GM18517 (cell line): Measurements from ENCODE around the gene LMX1A.

Experiments used
- ATAC-seq: cut with Tn5 transposase; IDR thresholded peaks from one replicate; pipeline ENCODE4 v1.9.1; 2021; ENCODE audit warnings: mild to moderate bottlenecking, moderate library complexity; ENCODE audit not compliant: unreplicated experiment

The LMX1A gene

DNA sequence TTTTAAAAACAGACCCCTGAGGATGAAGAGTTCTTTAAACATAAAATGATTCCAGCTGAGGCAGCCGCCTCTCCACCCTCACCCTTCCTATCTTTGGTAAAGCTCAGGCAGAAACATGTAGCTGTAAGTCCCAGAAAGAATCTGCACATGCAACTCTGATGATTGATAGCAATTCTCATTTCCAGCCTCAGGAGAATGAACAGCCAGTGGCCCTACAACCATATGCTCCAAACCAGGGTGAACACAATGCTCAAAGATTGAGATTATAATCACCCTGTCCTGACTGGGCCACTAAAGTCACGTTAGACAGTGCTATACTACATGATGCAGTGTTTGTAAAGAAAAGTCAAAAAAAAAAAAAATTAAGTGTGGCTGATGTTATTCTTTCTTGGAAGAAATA lies 80.2 kb downstream of the LMX1A start:
- ATAC-seq = no peak

- no peak for ATAC-seq
Measured at GRCh38 chr1:165265196-165265838, 91.2 kb downstream of the LMX1A start.

DNA sequence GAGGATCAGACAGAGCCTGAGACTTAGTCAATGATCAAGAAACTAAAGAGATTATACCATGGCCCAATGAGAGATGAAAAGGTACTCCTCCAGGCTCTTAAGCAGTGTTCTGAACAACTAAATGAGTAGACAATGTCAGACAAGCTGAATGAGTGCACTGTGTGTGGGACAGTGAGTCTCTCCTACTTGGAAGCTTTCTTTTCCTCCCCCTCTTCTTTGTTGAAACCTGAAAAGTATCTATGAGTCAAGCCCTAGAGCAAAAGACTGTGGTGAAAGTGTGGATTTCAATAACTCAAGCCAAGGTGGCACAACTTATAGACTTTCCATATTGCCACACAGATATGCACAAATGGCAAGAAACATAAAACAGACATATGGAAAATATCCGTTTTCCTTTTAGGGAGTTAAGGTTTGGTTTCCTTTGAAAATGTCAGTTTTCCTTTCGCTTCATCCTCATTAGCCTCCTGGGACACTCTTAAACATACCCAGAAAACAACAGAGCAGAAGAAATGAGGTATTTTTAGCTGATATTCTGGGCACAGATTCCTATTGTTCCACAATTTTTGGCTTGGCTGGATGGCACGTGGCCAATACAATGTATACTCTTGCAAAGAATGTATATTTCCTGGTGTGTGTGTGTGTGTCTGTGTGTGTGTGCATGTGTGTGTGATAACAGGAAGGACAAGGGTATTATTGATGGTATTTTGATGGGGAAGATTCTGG lies 96.6 kb downstream of the LMX1A start:
- no peak for ATAC-seq

DNA sequence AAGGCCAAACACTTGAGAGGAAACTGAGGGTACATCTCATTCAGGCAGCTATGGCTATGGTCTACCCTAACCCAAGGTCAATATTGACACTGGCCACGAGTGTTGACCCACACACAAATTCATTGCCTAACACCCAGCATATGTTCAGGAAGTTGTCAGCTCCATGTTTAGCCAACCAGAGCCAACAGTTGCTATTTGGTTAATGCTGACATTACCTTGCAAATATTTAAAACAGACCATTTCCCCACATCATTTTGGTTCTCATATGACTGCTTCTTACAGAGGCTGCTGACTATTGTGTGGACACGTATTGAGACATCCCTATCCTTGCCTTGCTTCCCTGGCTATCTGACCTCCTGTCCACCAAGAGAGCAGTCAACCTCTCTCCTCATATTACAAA lies 97.3 kb downstream of the LMX1A start:
- no peak for ATAC-seq

GRCh38 chr1:165257969-165258459 lies 98.5 kb downstream of the LMX1A start:
- ATAC-seq = peak; percentile 80

DNA sequence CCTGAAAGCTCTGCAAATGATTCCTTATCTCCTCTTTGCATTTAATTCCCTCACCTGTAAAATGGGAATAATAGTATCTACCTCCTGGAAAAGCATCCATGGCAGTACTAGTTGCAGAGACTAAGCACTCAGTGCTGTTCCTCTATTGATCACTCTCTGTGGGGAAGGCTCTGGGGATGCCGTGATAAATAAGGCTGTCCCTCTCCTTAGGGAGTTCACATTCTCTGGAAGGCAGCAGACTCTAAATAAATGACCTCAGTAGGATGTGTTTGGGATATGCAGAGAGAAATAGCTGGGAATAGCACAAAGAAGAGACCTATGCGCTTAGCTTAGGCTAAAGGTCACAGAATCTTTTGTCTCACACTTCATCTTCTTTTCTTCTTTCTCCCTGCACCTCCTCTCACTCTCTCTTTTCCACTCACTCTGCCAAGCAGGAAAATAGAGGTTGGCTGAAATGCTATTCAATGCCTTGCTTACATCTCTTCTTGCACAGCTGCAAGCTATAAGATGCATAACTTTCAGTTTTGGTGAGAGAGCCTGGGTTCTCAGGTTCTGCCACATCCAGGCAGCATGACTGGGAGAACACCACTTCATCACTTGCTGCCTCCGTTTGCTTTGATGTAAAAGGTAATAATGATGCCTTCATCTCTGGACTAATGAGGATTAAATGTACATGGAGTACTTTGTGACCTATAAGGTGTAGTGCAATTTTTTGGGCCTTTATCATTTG lies 101.5 kb downstream of the LMX1A start:
- no peak for ATAC-seq

- ATAC-seq = no peak
Measured at GRCh38 chr1:165254376-165254775, 102.1 kb downstream of the LMX1A start.

DNA sequence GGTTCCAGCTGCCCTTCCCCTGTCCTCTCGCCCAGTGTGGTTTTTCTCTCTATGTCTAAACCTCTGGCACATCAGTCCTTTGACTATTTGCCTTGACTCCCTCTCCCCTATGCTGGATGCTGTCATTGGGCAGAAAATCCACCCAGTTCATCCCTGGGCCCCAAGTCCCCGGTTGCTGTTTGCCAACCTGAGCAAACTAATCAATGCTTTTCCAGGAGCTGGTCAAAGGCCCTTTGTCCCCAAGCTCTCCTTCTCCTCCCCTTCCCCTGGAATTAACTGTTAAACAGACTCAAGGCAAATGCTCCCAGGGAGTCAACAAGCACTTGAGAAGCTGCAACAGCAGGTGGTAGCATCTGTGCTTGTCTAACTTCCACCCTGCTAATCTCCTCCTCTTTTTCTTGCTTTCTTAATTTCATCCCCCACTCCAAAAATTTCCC lies 102.7 kb downstream of the LMX1A start:
- ATAC-seq = no peak

GRCh38 chr1:165248969-165249571 lies 107.4 kb downstream of the LMX1A start:
- no peak for ATAC-seq

- no peak for ATAC-seq
Measured at GRCh38 chr1:165241952-165242351, 114.6 kb downstream of the LMX1A start.

DNA sequence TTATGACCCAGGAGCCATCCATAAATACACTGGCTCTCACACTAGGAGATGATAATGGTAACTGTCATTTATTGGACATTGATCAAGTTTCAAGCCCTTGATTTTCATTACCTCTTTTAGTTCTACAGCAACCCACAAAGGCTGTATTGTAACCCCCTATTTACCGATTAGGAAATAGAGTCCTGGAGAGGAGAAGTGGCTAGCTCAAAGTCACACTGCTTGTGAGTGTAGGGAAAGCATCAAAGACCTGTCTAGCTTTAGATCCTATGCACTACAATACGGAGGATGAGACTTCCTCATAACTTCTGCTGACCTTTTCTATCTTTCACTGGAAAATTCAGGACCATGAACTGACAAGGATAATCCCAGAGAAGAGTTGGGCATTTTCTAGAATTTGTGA lies 115.2 kb downstream of the LMX1A start:
- ATAC-seq = no peak

- ATAC-seq = no peak
Measured at GRCh38 chr1:165240492-165240891, 116.0 kb downstream of the LMX1A start.

- ATAC-seq = no peak
Measured at GRCh38 chr1:165239873-165240272, 116.6 kb downstream of the LMX1A start.

- no peak for ATAC-seq
Measured at GRCh38 chr1:165235777-165236291, 120.7 kb downstream of the LMX1A start.

GRCh38 chr1:165235155-165235776 lies 121.2 kb downstream of the LMX1A start:
- ATAC-seq = no peak

DNA sequence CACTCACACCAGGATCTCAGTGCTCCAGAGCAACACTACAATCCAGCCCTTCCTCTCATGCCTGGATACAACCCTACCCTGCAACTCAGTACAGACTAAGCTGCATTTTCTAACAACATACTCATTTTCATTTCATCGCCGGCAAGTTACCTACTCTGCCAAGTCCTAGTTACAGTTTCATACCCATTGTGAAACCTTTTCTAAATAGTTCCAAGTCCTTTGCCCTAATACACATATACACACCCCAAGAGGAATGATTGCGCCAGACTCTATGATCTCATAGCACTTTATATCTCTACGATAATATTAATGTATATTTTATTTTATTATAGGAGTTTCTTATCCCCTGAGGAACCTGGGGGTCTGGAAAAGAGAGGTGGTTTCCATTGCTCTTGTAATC lies 122.4 kb downstream of the LMX1A start:
- ATAC-seq = no peak

- ATAC-seq = no peak
Measured at GRCh38 chr1:165228676-165229075, 127.8 kb downstream of the LMX1A start.

- no peak for ATAC-seq
Measured at GRCh38 chr1:165228111-165228655, 128.3 kb downstream of the LMX1A start.

GRCh38 chr1:165226326-165226725 lies 130.2 kb downstream of the LMX1A start:
- no peak for ATAC-seq

GRCh38 chr1:165225650-165226049 lies 130.9 kb downstream of the LMX1A start:
- ATAC-seq = no peak
